Activated CD8-positive, alpha-beta memory T cell treated with anti-CD3 and anti-CD28 coated beads for 48 hours (primary cell): Measurements from ENCODE around the gene CPNE9.
A peak's percentile ranks its signal among the peaks of the same experiment; 100 is the strongest.

ENCODE experiments used
- DNase-seq, 3 experiments: peaks; one replicate each; pipeline ENCODE4 v3.0.0-alpha.2; 2020; ENCODE audit warnings: low read depth in 2 of 3, low spot score in 2 of 3

CPNE9 gene

GRCh38 chr3:9776896-9777693 lies 73.5 kb downstream of the CPNE9 start:
- no peak for DNase-seq

DNA sequence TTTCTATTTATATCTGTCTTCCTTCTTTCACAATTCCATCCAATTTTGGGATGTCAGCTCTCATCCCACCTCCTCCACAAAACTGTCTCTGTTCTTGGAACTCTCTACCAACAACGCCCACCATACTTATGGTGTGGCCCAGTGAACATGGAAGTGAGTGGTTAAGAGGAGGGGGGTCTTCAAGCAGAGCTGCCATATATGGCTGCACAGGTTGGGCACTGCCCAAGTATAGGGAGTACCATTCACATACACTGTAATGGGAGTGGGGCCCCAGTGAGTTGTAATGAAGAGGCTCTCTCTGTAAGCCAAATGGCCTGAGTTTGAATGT lies 74.0 kb downstream of the CPNE9 start:
- DNase-seq, result peak in 1 of 3 experiments; percentile 16

DNA sequence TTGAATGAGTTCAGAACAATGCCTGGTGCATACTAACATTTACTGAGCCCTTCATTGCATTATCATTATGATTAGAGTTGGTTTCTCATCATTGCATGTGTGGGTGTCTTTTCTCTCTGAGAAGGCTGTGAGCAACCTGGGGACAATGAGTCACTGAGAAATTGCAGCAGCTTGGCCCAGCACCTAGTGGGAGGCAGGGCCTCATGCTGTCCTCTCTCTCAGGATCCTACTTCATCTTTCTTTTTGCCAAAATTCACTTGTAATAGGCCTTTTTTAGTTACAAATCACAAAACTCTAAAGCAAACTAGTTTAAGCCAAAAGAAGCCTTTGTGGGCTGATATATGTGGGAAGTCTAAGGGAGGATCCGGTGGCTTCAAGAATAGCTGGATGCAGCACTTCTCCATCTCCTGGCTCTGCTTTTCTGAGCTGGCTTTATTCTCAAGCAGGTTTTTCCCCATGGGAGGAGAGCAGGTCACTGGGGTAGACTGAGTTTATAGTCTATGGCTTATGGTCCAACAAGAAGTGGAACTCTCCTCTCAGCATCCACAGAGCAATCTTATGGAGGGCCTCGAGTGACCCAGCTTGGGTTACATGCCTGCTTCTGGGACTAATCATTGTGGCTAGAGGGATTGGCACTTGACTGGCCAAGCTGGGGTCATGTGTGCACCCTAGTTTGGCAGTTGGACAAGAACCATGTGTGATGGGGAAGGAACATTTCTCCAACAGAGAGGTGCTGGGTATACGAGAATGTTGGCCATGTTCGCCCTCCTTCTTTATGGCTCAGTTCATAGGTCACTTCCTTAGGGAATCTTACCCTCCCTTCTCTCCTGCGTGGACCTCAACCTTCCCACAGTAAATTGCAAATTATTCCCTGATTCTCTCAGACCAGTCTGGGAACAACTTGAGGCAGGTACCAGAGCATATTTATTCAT lies 74.8 kb downstream of the CPNE9 start:
- DNase-seq, result no peak

- DNase-seq, result no peak
Measured at GRCh38 chr3:9779075-9779593, 75.5 kb downstream of the CPNE9 start.
